Panc1 (cell line): Measurements from ENCODE around the gene GOLGA6L2. TPM values are rescaled to one million over a fixed set of nuclear protein-coding genes. Genes with fewer than 3 reads are reported as not detected.

Source experiments
- ATAC-seq: fragments of 200-7000 bp; cut with Tn5 transposase; 2 replicates; pipeline ENCODE4 v1.9.1; 2020; ENCODE audit warnings: mild to moderate bottlenecking, moderate library complexity
- BruUV-seq: library from RNA; stranded (reverse); fragments of 400-500 nt; replicated peaks from 2 replicates; lab custom pipeline; 2021; lab: Mats Ljungman, UMichigan
- CTCF ChIA-PET: fragments of 300-600 bp; sonication (Branson Sonifier 250); formaldehyde crosslinking; loops from one replicate; lab custom pipeline; 2022; ENCODE audit warnings: antibody characterized with exemption; lab: Charles Lee
- POLR2A ChIA-PET: fragments of 300-600 bp; sonication (Branson Sonifier 250); formaldehyde crosslinking; loops from one replicate; lab custom pipeline; 2022; ENCODE audit warnings: antibody characterized with exemption; lab: Charles Lee
- DNase-seq: peaks from one replicate; pipeline ENCODE4 v3.0.0-alpha.2; 2010; ENCODE audit warnings: low read depth, low spot score
- H3K27ac ChIP-seq: 2 replicates; pipeline ENCODE4 v1.5.1; 2011; ENCODE audit warnings: mild to moderate bottlenecking, low read length, inconsistent platforms
- H3K27me3 ChIP-seq: fragments of 200-500 bp; sonication (Bioruptor generic); 2 replicates; pipeline ENCODE4 v1.6.0; 2014; ENCODE audit warnings: low read length, inconsistent platforms; ENCODE audit not compliant: control insufficient read depth, insufficient read depth
- H3K36me3 ChIP-seq: fragments of 200-500 bp; sonication (Bioruptor generic); 2 replicates; pipeline ENCODE4 v1.5.1; 2014; ENCODE audit warnings: inconsistent platforms, mild to moderate bottlenecking, low read length, moderate library complexity; ENCODE audit not compliant: control insufficient read depth, insufficient read depth
- H3K4me1 ChIP-seq: 2 replicates; pipeline ENCODE4 v1.5.1; 2011; ENCODE audit warnings: inconsistent platforms, mild to moderate bottlenecking, low read length, moderate library complexity; ENCODE audit not compliant: control insufficient read depth, insufficient read depth
- H3K4me3 ChIP-seq, 2 experiments: 2 replicates each; pipeline ENCODE4 v1.5.1; 2011 to 2012; ENCODE audit warnings: low read depth in 2 of 2, low read length in 2 of 2, mild to moderate bottlenecking in 2 of 2, inconsistent platforms in 1 of 2, moderate library complexity in 1 of 2
- H3K9me3 ChIP-seq: fragments of 200-500 bp; sonication (Bioruptor generic); 2 replicates; pipeline ENCODE4 v1.5.1; 2014; ENCODE audit warnings: low read depth, mild to moderate bottlenecking, inconsistent platforms, low read length, moderate library complexity; ENCODE audit not compliant: control insufficient read depth, insufficient read depth
- CTCF ChIP-seq: fragments of 450-650 bp; IDR thresholded peaks from 2 replicates; pipeline ENCODE4 v1.5.1; 2017; ENCODE audit warnings: mild to moderate bottlenecking
- POLR2AphosphoS5 ChIP-seq: IDR thresholded peaks from 2 replicates; pipeline ENCODE4 v1.6.1; 2012; ENCODE audit warnings: mild to moderate bottlenecking, low read depth, low read length, moderate library complexity
- SIN3A ChIP-seq: IDR thresholded peaks from 2 replicates; pipeline ENCODE4 v1.6.1; 2012; ENCODE audit warnings: low read depth, mild to moderate bottlenecking, low read length, moderate library complexity, borderline replicate concordance; ENCODE audit not compliant: insufficient read depth
- TCF7L2 ChIP-seq: IDR thresholded peaks from 2 replicates; pipeline ENCODE4 v1.6.1; 2011; ENCODE audit warnings: mild to moderate bottlenecking, low read depth, low read length, inconsistent platforms
- in situ Hi-C: cut with HindIII; loops from 2 replicates; pipeline ENCODE4 v1.10.0; 2016; ENCODE audit warnings: low sequenced_read_pairs, low pct_unique_long_range_greater_than_20kb
- intact Hi-C: fragments of 100-400 bp; cut with micrococcal nuclease; formaldehyde crosslinking; loops from one replicate; pipeline ENCODE4 v1.10.0; 2022; ENCODE audit not compliant: unreplicated experiment
- total RNA-seq: library from RNA; stranded (reverse); gene quantifications from one replicate; pipeline ENCODE4 v1.2.1, GENCODE V29; 2021; ENCODE audit not compliant: unreplicated experiment
- TF ChIP-seq, protein P1 (sequence below), 2 experiments: IDR thresholded peaks; 2 replicates each; pipeline ENCODE4 v1.6.1; 2011 to 2012; ENCODE audit warnings: low read depth in 2 of 2, control low read depth in 1 of 2, low read length in 1 of 2, mild to moderate bottlenecking in 1 of 2, moderate library complexity in 1 of 2; ENCODE audit not compliant: insufficient read depth in 1 of 2

The GOLGA6L2 gene
- total RNA-seq, 1 experiment from 2014 or later = not detected

- BruUV-seq = no TSS peak
- no peak for TF ChIP-seq TCF7L2
- no peak for TF ChIP-seq SIN3A
- TF ChIP-seq CTCF = no peak
- no peak for TF ChIP-seq POLR2AphosphoS5
- TF ChIP-seq, protein P1, sequence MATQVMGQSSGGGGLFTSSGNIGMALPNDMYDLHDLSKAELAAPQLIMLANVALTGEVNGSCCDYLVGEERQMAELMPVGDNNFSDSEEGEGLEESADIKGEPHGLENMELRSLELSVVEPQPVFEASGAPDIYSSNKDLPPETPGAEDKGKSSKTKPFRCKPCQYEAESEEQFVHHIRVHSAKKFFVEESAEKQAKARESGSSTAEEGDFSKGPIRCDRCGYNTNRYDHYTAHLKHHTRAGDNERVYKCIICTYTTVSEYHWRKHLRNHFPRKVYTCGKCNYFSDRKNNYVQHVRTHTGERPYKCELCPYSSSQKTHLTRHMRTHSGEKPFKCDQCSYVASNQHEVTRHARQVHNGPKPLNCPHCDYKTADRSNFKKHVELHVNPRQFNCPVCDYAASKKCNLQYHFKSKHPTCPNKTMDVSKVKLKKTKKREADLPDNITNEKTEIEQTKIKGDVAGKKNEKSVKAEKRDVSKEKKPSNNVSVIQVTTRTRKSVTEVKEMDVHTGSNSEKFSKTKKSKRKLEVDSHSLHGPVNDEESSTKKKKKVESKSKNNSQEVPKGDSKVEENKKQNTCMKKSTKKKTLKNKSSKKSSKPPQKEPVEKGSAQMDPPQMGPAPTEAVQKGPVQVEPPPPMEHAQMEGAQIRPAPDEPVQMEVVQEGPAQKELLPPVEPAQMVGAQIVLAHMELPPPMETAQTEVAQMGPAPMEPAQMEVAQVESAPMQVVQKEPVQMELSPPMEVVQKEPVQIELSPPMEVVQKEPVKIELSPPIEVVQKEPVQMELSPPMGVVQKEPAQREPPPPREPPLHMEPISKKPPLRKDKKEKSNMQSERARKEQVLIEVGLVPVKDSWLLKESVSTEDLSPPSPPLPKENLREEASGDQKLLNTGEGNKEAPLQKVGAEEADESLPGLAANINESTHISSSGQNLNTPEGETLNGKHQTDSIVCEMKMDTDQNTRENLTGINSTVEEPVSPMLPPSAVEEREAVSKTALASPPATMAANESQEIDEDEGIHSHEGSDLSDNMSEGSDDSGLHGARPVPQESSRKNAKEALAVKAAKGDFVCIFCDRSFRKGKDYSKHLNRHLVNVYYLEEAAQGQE (IDR thresholded peaks at IDR 0.05; ENCODE audit: insufficient read depth in 1 of 2, low read depth in 2 of 2, low read length in 1 of 2) = no peak
- CTCF ChIA-PET = interaction anchor here (0.6 kb wide), 1 partner anchor 412 kb away, joined by 4 read pairs; no protein-coding TSS in a partner anchor
- POLR2A ChIA-PET = no interaction called here
- Histone ChIP-seq H3K4me3 (no peak overlapping the region), H3K4me1 (no peaks in the 10 kb centered on the region), H3K9me3 (no peaks in the 10 kb centered on the region), H3K27me3 (0 out of 2 replicates have a peak, but pooled peaks cover 2% of the 10 kb centered on the region), H3K27ac (no peak overlapping the region), H3K36me3 (no peaks in the 10 kb centered on the region)
- DNase-seq (no peak), ATAC-seq (no peak)
- intact Hi-C loops = no loop called here
- in situ Hi-C loops = no loop called here
Measured at GRCh38 chr15:23482228-23482627, 35.2 kb upstream of the GOLGA6L2 start.

- H3K27me3 ChIP-seq = no peaks in the 10 kb centered on the region; the same call in 1 of the 2 replicates
- no peak for DNase-seq
- no peak for ATAC-seq
- ChIA-PET POLR2A (no interaction called here), CTCF (no interaction called here)
- no peaks in the 10 kb centered on the region for H3K36me3 ChIP-seq
- in situ Hi-C loops = no loop called here
- BruUV-seq = no TSS peak
- no peak overlapping the region for H3K27ac ChIP-seq
- no peaks in the 10 kb centered on the region for H3K4me1 ChIP-seq
- intact Hi-C loops = no loop called here
- no peak overlapping the region for H3K4me3 ChIP-seq
- TF ChIP-seq POLR2AphosphoS5 (no peak), CTCF (no peak), TCF7L2 (no peak), SIN3A (no peak)
- TF ChIP-seq, protein P1 (IDR thresholded peaks at IDR 0.05; ENCODE audit: insufficient read depth in 1 of 2, low read depth in 2 of 2, low read length in 1 of 2) = no peak
- no peaks in the 10 kb centered on the region for H3K9me3 ChIP-seq
Measured at GRCh38 chr15:23477920-23478319, 30.9 kb upstream of the GOLGA6L2 start.
